LNCaP clone FGC (cell line): ENCODE measurements around the gene SH2D3C.

Experiments
- DNase-seq: peaks from one replicate; pipeline ENCODE4 v3.0.0-alpha.2; 2011; ENCODE audit warnings: low read depth
- H3K4me3 ChIP-seq: 2 replicates; pipeline ENCODE4 v1.5.1; 2011; ENCODE audit warnings: mild to moderate bottlenecking, low read depth, low read length, control low read depth
- TF ChIP-seq, protein P1 (sequence below): IDR thresholded peaks from 2 replicates; pipeline ENCODE4 v1.5.1; 2012; ENCODE audit warnings: mild to moderate bottlenecking; ENCODE audit not compliant: control insufficient read depth, insufficient read depth; ENCODE audit errors: extremely low read depth

SH2D3C gene

DNA sequence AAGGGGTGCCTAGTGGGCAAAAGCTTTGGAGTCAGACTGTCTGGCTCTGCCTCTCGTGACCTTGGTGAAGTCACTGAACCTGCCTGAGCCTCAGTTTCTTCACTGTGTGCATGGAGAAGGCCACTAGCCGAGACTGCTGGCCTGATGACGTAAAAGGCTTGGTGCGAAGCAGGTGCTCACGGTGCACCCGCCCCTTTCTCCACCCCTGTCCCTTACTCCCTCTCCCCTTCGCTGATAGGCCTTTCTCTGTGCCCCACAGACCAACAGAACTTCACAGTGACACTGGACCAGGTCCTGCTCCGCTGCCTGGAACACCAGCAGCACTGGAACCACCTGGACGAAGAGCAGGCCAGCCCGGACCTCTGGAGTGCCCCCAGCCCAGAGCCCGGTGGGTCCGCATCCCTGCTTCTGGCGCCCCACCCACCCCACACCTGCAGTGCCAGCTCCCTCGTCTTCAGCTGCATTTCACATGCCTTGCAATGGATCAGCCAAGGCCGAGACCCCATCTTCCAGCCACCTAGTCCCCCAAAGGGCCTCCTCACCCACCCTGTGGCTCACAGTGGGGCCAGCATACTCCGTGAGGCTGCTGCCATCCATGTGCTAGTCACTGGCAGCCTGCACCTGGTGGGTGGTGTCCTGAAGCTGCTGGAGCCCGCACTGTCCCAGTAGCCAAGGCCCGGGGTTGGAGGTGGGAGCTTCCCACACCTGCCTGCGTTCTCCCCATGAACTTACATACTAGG is 34.6 kb upstream of the SH2D3C start:
- no peak overlapping the region for H3K4me3 ChIP-seq
- DNase-seq, result no peak
- TF ChIP-seq, protein P1, sequence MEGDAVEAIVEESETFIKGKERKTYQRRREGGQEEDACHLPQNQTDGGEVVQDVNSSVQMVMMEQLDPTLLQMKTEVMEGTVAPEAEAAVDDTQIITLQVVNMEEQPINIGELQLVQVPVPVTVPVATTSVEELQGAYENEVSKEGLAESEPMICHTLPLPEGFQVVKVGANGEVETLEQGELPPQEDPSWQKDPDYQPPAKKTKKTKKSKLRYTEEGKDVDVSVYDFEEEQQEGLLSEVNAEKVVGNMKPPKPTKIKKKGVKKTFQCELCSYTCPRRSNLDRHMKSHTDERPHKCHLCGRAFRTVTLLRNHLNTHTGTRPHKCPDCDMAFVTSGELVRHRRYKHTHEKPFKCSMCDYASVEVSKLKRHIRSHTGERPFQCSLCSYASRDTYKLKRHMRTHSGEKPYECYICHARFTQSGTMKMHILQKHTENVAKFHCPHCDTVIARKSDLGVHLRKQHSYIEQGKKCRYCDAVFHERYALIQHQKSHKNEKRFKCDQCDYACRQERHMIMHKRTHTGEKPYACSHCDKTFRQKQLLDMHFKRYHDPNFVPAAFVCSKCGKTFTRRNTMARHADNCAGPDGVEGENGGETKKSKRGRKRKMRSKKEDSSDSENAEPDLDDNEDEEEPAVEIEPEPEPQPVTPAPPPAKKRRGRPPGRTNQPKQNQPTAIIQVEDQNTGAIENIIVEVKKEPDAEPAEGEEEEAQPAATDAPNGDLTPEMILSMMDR, result no peak

DNA sequence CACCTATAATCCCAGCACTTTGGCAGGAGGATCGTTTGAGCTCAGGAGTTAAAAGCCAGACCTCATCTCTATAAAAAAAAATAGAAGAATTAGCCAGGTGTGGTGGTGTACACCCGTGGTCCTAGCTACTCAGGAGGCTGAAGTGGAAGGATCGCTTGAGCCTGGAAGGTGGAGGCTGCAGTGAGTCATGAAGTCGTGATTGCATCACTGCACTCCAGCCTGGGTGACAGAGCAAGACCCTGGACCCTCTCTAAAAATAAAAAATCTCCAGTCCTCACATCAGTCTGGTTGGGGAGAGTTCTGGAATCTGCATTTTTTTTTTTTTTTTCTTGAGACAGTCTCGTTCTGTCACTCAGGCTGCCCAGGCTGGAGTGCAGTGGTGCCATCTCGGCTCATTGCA is 33.5 kb upstream of the SH2D3C start:
- no peak for DNase-seq
- no peak overlapping the region for H3K4me3 ChIP-seq
- TF ChIP-seq, protein P1, result no peak

DNA sequence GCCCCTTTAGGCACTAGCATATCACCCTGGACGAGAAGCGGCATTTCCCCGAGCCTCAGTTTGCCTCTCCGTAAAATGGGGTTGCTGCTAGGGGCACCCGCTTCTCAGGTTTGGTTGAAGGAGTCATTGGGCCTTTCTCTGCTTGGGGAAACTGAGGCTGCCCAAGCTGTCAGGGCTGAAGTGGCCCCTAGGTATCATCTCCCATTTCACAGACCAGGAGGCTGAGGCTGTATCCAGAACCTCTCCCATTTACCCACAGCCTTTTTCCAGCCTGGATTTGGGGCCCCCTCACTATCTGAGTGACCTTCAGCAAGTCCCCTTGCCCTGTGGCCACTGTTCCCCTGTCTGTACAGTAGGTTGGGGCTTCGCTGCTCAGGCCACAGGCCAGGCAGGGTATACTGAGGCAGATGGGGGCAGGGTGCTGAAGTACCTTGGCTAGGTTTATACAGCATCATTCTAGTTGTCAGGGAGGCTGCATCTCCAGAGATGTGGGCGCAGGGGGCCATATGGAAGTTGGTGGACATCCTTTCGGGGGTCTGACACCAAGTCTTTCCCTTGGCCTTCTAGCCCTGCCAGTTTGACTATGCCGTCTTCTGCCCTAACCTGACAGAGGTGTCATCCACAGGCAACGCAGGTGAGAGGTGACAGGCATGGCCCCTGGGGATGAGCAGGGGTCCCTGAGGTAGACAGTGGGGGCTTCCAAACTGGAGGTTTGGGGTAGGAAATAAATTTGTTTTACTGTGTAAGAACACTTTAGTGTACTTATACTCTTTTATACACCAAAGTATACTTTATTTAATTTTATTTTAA is 32.1 kb upstream of the SH2D3C start:
- no peak for DNase-seq
- H3K4me3 ChIP-seq, result no peak overlapping the region
- TF ChIP-seq, protein P1, result no peak

DNA sequence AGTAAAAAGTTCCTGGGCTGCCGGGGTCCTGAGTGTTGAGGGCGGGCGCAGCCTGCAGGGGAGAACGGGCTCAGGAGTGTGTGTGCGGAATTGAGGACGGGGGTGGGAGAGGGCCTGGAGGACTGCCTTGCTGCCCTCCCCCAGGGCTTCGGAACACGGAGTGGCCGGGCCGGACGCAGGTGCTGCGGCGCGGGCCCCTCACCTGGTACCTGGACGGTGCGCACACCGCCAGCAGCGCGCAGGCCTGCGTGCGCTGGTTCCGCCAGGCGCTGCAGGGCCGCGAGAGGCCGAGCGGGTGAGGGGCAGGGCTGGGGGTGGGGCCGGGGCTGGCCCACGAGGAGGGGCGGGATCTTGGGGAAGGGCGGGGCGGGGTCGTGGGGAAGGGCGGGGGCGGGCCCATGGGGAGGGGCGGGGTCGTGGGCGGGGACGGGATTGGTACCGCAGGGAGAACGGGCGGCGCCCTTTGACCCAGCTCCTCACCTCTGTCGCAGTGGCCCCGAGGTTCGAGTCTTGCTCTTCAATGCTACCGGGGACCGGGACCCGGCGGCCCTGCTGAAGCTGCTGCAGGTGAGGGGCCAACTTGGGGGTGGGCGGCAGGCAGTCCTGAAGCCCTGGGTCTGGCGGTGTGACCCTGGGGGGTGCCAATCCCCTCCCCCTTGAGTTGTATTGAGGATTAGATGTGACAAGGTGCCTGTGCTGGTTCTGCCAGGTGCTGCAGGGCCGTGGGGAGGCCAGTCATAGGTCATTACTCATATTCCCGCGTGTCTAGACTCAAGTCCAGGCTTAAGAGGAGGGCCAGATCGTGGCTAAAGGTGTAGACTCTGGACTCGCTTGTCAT is 31.3 kb upstream of the SH2D3C start:
- DNase-seq, result no peak
- TF ChIP-seq, protein P1, result no peak
- no peak overlapping the region for H3K4me3 ChIP-seq

DNA sequence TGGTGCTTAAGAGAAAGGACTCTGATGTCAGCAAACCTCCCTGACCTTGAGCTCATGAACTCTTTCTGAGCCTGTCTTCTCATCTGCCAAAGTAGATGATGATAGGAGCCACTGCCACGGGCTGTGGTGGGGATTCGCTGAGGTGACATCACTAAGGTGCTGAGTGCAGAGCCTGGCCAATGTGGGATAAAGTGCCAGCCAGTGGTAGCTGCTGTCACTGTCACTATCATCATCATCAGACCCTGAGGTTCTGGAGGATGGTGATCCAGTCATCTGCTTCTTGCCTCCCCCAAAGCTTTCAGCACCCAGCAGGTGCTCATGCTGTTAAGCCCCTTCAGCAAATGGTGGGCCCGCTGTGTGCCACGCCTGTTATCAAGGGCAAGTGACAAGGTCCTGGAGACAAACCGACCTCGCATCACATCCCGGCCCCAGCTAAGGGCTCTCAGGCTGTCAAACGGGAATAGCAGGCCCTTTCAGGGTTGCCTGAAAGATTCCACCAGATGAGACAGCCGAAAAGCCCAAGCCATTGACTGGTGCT is 30.6 kb upstream of the SH2D3C start:
- no peak for DNase-seq
- no peak overlapping the region for H3K4me3 ChIP-seq
- TF ChIP-seq, protein P1, result no peak

DNA sequence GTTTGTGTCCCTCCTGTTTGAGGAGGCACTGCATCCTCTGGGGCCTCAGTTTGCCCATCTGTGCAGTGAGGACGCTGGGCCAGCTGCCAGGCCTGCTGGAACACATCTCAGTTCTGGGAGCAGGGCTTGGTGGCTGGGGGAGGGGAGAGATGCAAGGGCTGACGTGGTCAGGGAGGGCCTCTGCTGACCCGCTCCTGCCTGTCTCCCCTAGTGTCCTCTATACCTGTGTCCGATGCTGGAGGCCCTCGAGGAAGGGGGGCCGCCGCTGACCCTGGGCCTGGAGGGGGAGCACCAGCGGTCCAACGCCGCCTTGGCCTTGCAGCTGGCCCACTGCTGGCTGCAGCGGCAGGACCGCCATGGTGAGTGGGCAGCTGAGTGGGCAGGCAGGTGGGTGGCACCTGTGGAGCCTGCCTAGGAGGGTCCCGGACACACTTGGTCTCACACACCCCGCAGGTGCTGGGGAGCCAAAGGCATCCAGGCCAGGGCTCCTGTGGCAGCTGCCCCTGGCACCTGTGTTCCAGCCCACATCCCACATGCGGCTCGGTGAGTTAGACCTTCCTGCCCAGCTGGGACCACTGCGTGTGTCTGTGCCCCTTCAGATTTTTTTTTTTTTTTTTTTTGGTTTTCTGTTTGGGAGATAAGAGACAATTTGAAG is 30.0 kb upstream of the SH2D3C start:
- no peak for DNase-seq
- TF ChIP-seq, protein P1, result no peak
- H3K4me3 ChIP-seq, result no peak overlapping the region
